ENCODE results near the gene NPTXR.

GRCh38 chr22:38781033-38781432 lies 62.8 kb downstream of the NPTXR start:
- TF ChIP-seq CTCF (conservative IDR thresholded peaks at IDR 0.05 in 1 of 2, IDR thresholded peaks at IDR 0.05 in 1 of 2; ENCODE audit: low read depth in 1 of 2, low read length in 2 of 2), result no peak
- no peak for TF ChIP-seq EZH2 (IDR thresholded peaks at IDR 0.05; ENCODE audit: low read length, missing control alignments)
